AG09309 (cell line): ENCODE data around the gene KAT5.

ENCODE experiments used
- DNase-seq: peaks from one replicate; pipeline ENCODE4 v3.0.0-alpha.2; 2010; ENCODE audit warnings: low read depth
- H3K4me3 ChIP-seq: 2 replicates; pipeline ENCODE4 v1.5.1; 2011; ENCODE audit warnings: mild to moderate bottlenecking, low read depth, low read length, moderate library complexity; ENCODE audit not compliant: control insufficient read depth
- CTCF ChIP-seq: IDR thresholded peaks from 2 replicates; pipeline ENCODE4 v1.5.1; 2011; ENCODE audit warnings: mild to moderate bottlenecking, low read depth, low read length, inconsistent platforms; ENCODE audit not compliant: insufficient read depth, control insufficient read depth; ENCODE audit errors: missing control alignments

KAT5 gene

GRCh38 chr11:65717906-65718305 is 5.9 kb downstream of the KAT5 start:
- no peak for DNase-seq
- TF ChIP-seq CTCF, result no peak
- no peak overlapping the region for H3K4me3 ChIP-seq

GRCh38 chr11:65718531-65718930 is 6.5 kb downstream of the KAT5 start:
- no peak overlapping the region for H3K4me3 ChIP-seq
- TF ChIP-seq CTCF, result no peak
- DNase-seq, result no peak

- TF ChIP-seq CTCF, result no peak
- no peak for DNase-seq
- peak overlapping the region; percentile 83 for H3K4me3 ChIP-seq
These were observed 7.0 kb downstream of the KAT5 start for GRCh38 chr11:65718964-65719492.

- peak overlapping the region; percentile 83 for H3K4me3 ChIP-seq
- TF ChIP-seq CTCF, result no peak
- no peak for DNase-seq
These were observed 7.8 kb downstream of the KAT5 start for GRCh38 chr11:65719871-65720210.

- no peak for TF ChIP-seq CTCF
- peak within 1 kb of the TSS; percentile 83 for H3K4me3 ChIP-seq
These were observed 8.3 kb downstream of the KAT5 start, which contains the start of gene RNASEH2C for GRCh38 chr11:65720211-65720934. Gene RNASEH2C, minus strand, starts transcription at chr11:65720798. Its CDS starts 40 bp downstream, at chr11:65720758.

GRCh38 chr11:65722261-65722660 is 10.2 kb downstream of the KAT5 start:
- DNase-seq, result no peak
- no peak overlapping the region for H3K4me3 ChIP-seq
- no peak for TF ChIP-seq CTCF

More at GRCh38 chr11:65720211-65720934, 8.3 kb downstream of the KAT5 start, which contains the start of gene RNASEH2C:
- DNase-seq, result peak; percentile 45
